GM13977 (cell line): ENCODE data around the gene CDKN2AIP.

Experiments
- DNase-seq: peaks from one replicate; pipeline ENCODE4 v3.0.0; 2012; ENCODE audit warnings: low spot score
- CTCF ChIP-seq: IDR thresholded peaks from 2 replicates; pipeline ENCODE4 v1.5.1; 2012; ENCODE audit warnings: mild to moderate bottlenecking, control low read depth; ENCODE audit not compliant: insufficient read depth; ENCODE audit errors: extremely low read depth, missing control alignments
- in situ Hi-C: fragments of 300-500 bp; cut with MboI; formaldehyde crosslinking; loops from one replicate; pipeline ENCODE4 v1.12.0; 2022; ENCODE audit warnings: low sequenced_read_pairs, low pct_unique_long_range_greater_than_20kb, mixed read lengths, inconsistent platforms; ENCODE audit not compliant: unreplicated experiment

Gene CDKN2AIP

GRCh38 chr4:183434666-183435190 lies 9.7 kb upstream of the CDKN2AIP start:
- no peak for DNase-seq
- in situ Hi-C loops = no loop called here
- TF ChIP-seq CTCF = no peak

GRCh38 chr4:183435803-183436202 lies 8.6 kb upstream of the CDKN2AIP start:
- no peak for DNase-seq
- TF ChIP-seq CTCF = no peak
- in situ Hi-C loops = no loop called here

GRCh38 chr4:183436417-183436816 lies 8.0 kb upstream of the CDKN2AIP start:
- TF ChIP-seq CTCF = no peak
- no peak for DNase-seq
- in situ Hi-C loops = no loop called here

GRCh38 chr4:183437452-183437851 lies 7.0 kb upstream of the CDKN2AIP start:
- in situ Hi-C loops = no loop called here
- no peak for DNase-seq
- TF ChIP-seq CTCF = no peak

GRCh38 chr4:183438458-183439113 lies 5.8 kb upstream of the CDKN2AIP start:
- no peak for DNase-seq
- no peak for TF ChIP-seq CTCF

GRCh38 chr4:183441276-183441675 lies 3.2 kb upstream of the CDKN2AIP start:
- in situ Hi-C loops = no loop called here
- no peak for DNase-seq
- TF ChIP-seq CTCF = no peak

More at GRCh38 chr4:183438458-183439113, 5.8 kb upstream of the CDKN2AIP start:
- in situ Hi-C loops = no loop called here

GRCh38 chr4:183443655-183444213 lies 702 bp upstream of the CDKN2AIP start:
- DNase-seq = no peak
- in situ Hi-C loops = no loop called here
- TF ChIP-seq CTCF = no peak
